ENCODE results near the gene TRAF4. TPM values are rescaled to one million over a fixed set of nuclear protein-coding genes. Genes with fewer than 3 reads are reported as not detected.

TRAF4 gene
- total and polyA plus RNA-seq, 9 of the 15 experiments (the other 6 are each of a cell fraction or from before 2014, with no cell fraction given) = 2.4 to 147 (median 72.4) TPM

- TF ChIP-seq TSHZ1 (CRISPR knock-in tag; IDR thresholded peaks at IDR 0.05) (no peak), PBX2 (CRISPR knock-in tag; IDR thresholded peaks at IDR 0.05; ENCODE audit: low read depth) (no peak), PBX2 (tag; conservative IDR thresholded peaks at IDR 0.05; ENCODE audit: low read depth) (no peak), MBD1 (CRISPR knock-in tag; IDR thresholded peaks at IDR 0.05) (no peak), AFF4 (CRISPR knock-in tag; IDR thresholded peaks at IDR 0.05) (peak; percentile 84), ZNF696 (CRISPR knock-in tag; conservative IDR thresholded peaks at IDR 0.05) (no peak), GMEB1 (CRISPR knock-in tag; IDR thresholded peaks at IDR 0.05) (no peak), CBX5 (IDR thresholded peaks at IDR 0.05; ENCODE audit: borderline replicate concordance, low read depth) (peak; percentile 61; the same call in 1 of the 2 replicates), ZNF57 (CRISPR knock-in tag; IDR thresholded peaks at IDR 0.05) (no peak), POLR2H (tag; IDR thresholded peaks at IDR 0.05; ENCODE audit: low read depth) (0 out of 2 replicates have a peak, but pooled peaks have one; percentile 46), TEAD1 (CRISPR knock-in tag; IDR thresholded peaks at IDR 0.05) (peak; percentile 40 to 85; a peak in 2 of 4 replicates), MEF2D (tag; conservative IDR thresholded peaks at IDR 0.05; ENCODE audit: low read depth) (no peak)
Observed at GRCh38 chr17:28750178-28751047, 6.6 kb downstream of the TRAF4 start (continued).

All from K562 (cell line).